Measurements from ENCODE around the gene SERPINA1. TPM values are rescaled to one million over a fixed set of nuclear protein-coding genes. Genes with fewer than 3 reads are reported as not detected.

The SERPINA1 gene
- total RNA-seq, 1 donor from 2014 or later: 13.8 TPM

Other genes starting within 250 kb of the SERPINA1 start
- 0.60 TPM for gene PPP4R4, start 214.3 kb downstream of the SERPINA1 start, total RNA-seq
- gene SERPINA10, start 95.3 kb downstream of the SERPINA1 start, total RNA-seq: not detected
- not detected for gene SERPINA6, start 65.3 kb downstream of the SERPINA1 start, total RNA-seq
- gene SERPINA2, start 21.9 kb downstream of the SERPINA1 start, total RNA-seq: not detected
- not detected for gene SERPINA11, start 64.2 kb upstream of the SERPINA1 start, total RNA-seq
- gene SERPINA9, start 87.6 kb upstream of the SERPINA1 start, total RNA-seq: not detected
- not detected for gene SERPINA12, start 120.9 kb upstream of the SERPINA1 start, total RNA-seq
- not detected for gene SERPINA4, start 172.8 kb upstream of the SERPINA1 start, total RNA-seq
- gene SERPINA5, start 192.8 kb upstream of the SERPINA1 start, total RNA-seq: 4.4 TPM
- 106 TPM for gene SERPINA3, start 223.8 kb upstream of the SERPINA1 start, total RNA-seq